NCI-H510A treated with DMSO at 0.1 percent for 48 hours (cell line): ENCODE data around the gene CD109.
A peak's percentile ranks its signal among the peaks of the same experiment; 100 is the strongest.
"Not testable (repeated sequence)": the region's sequence is repeated elsewhere in the genome, so short reads cannot be mapped to it uniquely, and the experiment has no call there.

Experiments used
- DNase-seq: peaks from one replicate; lab custom pipeline; 2025; lab: John Stamatoyannopoulos, UW

Gene CD109

DNA sequence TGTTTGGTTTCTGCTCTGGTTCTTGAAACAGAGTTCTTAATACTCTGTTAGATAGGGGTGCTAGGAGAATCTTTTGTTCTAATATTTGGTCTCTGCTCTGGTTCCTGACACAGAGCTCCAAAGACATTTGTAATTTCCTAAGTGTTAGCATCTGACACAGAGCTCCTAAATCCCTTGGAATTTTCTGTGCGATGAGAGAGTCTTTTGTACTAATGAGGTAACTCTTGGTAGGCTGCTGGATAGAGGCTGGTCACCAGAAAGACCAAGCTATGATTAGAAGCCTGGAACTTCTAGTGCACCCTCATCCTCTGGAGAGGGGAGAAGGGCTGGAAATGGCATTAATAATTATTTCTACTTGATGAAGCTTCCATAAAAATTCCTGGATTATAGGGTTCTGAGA, 7.7 kb upstream of the CD109 start:
- no peak for DNase-seq

DNA sequence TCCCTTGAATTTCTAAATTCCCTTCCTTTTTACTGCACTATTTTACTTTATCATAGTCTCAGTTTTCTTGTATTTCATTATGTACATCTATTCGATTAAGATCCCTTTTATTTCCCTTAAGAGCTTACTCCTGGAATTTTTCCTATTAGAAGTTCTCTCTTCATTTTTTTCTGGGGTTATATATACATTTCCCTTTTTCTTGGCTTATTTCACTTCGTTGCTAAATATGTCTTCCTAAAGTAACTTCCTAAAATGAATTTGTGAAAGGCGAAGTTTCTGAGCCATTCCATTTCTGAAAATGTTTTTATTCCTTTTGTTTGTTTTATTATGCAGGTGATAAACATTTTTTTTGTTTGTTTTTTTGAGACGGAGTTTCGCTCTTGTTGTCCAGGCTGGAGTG, 5.9 kb upstream of the CD109 start:
- DNase-seq: no peak

DNA sequence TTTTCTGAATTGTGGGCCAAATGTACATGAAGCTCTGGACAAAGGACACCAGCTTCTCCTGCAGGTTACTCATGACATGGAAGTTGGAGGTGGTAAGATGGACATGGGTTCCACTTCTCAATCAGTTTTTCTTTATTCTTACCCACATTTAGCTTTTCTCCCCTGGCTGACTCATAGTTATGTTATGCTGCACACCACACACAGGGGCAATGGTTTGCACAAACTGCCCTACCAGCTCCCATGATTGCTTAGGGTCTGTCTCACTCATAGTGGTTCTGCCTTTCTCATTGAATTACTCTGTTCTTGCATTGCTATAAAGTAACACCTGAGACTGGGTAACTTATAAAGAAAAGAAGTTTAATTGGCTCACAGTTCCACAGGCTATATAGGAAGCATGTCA, 4.5 kb upstream of the CD109 start:
- DNase-seq: no peak

DNA sequence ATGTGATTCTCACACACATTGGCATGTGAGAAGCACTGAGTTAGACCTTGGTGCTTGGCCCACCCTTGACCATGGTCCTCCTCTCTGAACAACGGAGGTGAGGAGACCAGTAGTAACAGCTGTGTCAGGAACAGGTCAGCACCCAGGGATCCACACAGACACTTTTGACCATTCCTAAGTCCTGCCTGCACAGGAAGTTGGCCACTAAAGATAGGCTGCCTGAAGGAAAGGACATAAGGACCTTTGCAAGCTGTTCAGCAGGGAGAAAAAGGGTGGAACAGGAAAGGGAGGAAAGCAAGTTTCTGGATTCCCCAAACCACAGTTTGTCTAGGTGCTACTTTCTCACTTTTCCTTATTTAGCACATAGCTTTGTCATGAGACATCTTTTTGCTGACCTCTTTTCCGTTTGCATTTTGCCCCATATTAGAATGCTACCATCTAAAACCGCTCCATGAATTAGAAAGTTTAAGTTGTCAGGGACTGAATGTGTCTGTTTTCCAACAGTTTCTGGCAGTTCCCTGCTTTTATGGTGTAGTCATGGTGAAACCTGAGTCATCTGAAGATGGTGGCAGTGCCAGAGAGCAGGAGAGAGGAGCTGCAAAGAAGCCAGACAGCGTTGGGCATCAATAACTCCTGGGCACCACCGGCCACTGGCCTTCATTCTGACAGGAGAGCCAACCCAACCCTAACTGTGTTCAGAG, 1.1 kb upstream of the CD109 start:
- DNase-seq: no peak

DNA sequence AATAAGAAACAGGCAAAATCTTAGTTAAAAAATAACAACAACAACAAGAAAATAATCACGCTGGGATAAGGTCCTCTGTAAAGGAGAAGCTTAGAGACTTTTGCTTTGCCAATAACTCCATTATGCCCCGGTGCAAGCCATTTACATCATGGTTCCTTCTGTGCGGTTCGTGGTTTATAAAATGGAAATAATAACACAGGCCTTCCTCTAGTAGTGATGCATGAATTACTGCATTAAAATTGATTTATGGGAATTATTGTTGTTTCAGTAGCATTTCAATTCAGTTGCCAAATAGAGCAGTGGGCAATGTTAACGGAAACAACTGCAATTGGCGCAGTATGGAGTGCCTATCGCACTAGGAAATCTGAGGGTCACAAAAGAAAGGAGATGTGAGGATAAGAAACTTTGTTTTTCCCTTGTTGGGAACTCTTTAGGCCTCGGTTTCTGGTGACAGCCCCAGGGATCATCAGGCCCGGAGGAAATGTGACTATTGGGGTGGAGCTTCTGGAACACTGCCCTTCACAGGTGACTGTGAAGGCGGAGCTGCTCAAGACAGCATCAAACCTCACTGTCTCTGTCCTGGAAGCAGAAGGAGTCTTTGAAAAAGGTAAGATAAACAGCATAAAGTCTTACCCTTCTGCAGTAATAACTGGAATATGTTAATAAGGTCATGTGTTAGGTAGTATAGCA, 1.1 kb downstream of the CD109 start:
- peak; percentile 5 for DNase-seq

DNA sequence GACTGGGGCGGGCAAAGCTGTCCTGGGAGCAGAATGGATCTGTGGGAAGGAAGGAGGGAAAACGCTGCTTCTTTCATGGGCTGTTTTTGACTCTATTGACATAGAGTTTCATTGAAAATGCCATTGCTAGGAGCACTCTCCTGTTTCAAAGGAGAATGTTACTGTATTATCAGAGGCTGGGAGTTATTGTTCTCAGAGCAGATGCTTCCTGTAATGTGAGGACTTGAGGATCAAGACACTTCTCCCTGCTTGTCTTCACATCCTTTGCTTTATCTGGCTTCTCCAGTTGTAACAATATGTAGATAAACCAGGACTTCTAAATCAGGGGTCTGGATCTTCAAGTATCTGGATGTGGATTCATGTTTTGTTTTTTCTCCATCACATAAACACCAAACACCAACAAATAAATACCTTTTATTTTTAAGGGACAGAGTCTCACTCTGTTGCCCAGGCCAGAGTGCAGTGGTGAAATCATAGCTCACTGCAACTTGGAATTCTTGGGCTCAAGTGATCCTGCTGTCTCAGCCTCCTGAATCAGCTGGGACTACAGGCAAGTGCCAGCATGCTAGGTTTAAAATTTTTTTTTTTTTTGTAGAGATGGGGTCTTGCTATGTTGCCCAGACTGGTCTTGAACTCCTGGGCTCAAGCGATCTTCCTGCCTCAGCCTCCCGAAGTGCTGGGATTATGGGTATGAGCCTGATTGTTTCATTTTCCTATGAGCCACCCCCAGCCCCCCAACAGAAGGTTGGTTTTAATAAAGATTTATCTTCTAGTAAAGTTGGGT, 3.9 kb downstream of the CD109 start:
- no peak for DNase-seq

DNA sequence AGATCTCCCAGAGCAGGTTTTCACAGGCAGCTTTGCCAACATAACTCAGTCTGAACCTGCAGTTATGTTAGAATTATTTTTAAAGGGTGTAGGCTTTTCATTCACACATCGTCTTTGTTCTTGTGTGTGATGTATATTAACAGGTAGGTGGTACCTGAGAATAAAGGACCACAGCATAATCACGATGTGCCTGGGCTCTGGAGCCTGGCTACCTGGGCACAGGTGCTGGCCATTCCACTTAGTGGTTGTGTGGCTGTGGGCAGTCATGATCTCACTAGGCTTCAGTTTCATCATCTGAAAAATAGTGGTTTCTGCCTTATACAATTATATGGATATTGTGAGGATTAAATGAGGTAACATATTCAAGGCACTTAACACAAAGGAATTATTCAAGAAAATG, 6.4 kb downstream of the CD109 start:
- DNase-seq: no peak

DNA sequence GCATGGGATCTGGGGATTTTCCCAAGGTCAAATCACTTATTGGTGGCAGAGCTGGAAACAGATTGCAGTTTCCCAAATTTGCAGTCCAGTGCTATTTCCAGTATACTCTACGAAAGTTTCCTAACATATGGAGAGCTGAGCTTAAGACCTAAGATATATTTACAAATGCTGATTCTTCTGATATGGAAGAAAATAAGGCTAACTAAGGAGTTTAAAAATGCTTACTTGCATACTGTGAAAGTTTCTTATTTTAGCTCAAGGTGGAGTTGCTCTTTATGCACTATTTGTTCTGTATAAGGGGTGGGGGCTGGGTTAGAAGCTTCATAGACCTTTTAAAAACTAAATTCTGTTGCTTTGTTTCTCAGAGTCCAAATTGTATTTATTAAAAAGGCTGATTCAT, 7.5 kb downstream of the CD109 start:
- DNase-seq: no peak

DNA sequence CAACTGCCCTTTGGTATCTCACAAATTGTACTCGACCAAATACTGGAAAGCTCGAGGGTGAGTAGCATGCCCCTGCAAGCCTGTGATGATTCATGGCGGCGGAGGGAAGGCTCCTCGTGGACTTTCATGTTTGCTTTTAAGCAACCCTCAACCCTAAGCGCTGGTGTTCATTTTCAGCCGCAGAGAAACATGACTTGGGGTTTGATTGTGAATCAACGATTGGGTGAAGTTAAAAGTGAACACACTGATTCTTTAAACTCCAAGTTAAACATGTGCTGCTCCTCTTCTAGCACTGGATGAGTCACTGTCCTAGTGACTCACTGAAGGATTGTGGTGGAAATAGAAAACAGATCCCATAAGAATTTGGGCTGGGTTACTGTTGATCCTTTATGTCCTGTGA, 8.3 kb downstream of the CD109 start:
- no peak for DNase-seq

DNA sequence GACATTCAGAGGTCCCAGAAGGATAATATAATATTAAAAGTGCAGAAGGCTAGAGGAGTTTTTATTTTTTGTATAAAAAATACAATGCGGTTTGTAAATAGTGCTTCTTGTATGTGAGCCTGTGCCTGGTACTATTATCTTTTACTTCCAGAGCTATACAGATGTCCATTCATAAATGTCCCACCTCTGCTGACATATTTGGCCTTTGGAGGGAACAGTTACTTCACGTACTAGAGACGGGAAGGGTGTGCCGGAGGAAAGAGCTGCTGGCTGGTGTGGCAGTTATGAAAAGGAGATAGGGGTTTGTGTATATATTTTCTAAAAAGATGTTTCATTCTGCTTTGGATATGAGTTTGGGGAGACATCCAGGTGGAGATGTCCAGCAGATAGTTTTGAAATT, 8.8 kb downstream of the CD109 start:
- no peak for DNase-seq

DNA sequence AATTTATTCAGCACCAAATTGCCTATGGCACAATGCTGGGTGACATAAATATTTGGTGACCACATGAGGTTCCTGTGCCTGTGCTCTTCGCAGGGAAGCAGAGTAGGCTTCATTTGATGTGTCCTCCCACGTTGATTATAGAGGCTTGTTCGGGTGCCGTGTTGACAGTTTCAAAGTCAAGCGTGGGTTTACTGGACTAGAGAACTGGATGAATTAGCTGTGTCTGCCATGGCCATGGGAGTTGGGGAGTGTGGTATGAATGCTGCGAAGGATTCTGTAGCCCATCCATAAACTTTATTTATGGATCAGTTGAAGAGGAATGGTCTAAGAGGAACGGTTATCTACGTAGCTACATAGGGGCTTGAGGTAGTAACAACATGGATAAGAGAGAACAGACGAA, 11.0 kb downstream of the CD109 start:
- no peak for DNase-seq

DNA sequence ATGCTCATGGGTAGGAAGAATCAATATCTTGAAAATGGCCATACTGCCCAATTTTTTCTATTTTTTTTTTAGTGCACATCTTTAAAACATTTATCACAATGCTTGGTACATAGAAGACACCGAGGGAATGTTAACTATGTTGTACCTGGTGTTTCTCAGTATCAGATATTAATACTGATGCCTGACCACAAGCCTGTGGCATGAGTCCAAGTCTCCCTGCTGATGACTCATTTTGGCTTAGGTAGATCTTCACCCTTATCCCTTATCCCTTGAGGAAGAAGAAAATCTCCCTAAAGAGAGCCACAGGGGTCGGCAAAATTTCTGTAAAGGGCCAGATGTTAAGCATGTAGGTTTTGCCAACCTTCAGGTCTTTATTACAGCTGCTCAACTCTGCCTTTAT, 14.5 kb downstream of the CD109 start:
- DNase-seq: no peak

DNA sequence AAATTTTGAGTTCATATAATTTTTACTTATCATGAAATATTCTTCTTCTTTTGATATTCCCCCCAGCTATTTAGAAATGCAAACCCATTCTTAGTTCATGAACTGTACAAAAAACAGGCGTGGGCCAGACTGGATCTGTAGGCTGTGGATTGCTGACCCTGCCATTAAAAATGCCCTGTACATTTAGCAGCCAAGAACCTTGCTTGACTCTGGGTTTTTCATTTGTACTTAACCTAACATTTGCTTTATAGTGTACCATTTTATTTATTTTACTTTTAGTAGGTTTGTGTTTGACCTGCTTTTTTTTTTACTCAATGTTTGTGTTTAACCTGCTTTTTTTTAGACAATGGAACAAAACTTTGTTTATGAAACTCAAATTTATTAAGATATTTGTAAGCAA, 14.9 kb downstream of the CD109 start:
- no peak for DNase-seq

DNA sequence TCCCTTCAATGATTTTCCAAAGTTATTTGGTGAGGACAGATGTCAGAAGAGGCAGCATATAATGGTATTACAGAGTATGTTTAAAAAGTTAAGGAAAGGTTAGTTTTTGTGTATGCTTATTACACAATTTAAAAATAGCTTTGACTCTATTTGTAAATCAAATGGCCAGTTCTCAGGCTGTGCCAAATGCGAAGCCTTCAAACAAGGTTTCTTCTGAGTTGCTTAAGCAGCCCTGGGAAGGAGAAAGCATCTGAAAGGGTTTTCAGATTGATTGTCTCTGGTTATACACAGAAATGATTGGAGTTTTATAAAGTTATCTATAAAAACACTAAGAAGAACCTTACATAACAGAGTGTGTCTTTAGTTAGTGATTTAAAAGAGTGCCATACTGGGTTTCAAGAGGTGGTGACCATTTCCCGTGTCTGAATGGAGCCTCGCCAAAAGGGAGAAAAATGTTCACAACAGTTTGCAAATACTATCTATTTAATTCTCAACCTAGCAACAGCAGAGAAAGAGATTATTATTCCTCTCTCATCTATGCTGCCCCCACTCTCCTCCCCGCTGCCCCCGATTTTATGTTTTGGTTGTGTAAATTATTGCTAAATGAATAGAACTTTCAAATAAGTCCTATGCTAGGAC, 16.7 kb downstream of the CD109 start:
- DNase-seq: no peak

DNA sequence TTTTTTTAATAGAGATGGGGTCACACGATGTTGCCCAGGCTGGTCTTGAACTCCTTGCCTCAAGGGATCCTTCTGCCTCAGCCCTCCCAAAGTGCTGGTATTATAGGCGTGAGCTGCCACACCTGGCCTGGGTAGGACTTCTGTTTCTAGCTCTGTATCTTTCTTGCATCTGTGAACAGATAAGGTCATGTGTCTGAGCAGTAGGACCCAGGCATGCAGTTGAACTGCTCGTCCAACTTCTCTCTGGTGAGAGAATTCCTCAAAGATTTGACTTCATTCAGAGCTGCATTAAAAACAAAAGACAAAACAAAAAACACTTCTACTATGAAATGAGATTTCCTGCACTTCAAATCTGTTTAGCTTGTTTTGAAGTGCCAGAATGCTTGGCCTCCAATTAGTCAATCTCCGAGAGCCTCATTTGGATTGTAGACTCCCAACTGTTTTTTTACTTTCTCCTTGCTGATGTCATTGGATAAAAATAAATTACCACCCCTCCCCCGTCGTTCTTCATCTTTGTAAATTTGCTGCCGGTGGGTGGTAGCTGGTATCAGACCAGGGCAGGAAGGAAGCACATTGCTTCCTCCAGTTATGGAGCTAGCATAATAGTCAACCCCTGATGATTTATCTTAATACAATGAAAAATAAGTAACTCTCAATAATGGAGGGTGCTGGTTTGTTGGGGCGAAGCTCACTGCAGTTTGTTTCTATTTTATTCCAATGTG, 17.6 kb downstream of the CD109 start:
- no peak for DNase-seq

DNA sequence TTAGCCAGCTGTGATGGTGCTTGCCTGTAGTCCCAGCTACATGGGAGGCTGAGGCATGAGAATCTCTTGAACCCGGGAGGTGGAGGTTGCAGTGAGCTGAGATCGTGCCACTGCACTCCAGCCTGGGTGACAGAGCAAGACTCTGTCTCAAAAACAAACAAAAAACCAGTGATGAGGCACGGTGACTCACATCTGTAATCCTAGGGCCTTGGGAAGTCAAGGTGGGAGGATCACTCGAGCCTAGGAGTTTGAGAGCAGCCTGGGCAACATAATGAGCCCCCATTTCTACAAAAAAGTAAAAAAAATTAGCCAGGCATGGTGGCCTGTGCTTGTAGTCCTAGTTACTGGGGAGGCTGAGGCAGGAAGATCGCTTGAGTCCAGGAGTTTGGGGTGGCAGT, 19.1 kb downstream of the CD109 start:
- DNase-seq: not testable (repeated sequence)

DNA sequence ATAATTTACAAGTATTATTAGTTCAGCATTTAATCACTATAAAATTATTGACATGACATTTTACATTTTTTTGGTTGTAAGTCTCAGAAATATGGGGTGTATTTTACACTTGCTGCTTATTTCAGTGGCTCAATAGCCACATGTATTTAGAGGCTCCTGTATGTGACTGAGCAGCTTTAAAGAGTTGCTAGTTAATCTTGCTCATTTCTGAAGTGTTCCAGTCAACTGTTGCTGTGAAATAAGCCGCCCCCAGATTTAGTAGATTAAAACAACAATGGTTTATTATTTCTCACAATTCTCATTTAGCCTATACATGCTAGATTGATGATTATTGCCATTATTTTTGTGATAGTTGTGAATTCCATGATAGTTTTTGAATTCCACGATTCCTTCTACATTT, 23.0 kb downstream of the CD109 start:
- DNase-seq: no peak

DNA sequence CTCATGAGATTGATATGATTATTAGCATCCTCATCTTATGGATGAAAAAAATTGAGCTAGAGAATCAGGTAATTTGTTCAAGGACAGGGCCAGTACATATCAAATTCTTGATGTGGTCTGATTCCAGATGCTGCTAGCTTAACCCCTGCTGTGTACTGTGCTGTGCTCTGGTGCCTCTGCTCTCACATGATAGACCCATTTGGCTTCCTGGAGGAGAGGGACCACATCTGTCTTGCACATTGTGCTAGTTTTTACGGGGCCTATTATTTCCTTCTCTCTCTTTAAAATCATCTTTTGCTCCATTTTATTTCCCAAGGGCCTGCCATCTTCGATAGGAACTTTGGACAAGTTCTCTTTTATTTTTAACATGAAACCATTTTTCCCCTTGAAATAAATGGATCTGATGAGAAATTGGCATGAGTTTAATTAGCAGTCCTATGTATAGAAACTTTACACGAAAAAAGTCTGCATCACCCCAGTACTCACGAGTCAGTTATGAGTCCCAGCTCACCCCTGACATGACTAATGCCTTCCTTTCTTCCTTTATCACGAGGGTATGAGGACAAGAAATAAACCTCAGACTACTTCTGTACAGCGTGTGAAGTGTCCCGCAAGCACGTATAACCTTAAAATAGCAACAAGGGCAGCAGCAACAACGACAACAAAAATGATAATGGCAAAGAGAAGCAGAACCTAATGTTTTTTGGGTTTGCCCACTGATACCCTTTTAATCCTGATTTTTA, 26.5 kb downstream of the CD109 start:
- no peak for DNase-seq

DNA sequence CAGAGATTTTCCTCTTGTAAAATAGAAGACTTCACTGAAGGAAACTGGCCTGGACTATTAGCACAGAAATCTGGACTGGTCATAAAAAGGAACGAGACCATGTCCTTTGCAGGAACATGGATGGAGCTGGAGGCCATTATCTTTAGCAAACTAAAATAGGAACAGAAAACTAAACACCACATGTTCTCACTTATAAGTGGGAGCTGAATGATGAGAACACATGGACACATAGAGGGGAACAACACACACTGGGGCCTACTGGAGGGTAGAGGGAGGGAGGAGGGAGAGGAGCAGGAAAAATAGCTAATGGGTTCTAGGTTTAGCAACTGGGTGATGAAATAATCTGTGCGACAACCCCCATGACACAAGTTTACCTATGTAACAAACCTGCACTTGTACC, 27.5 kb downstream of the CD109 start:
- DNase-seq: not testable (repeated sequence)

DNA sequence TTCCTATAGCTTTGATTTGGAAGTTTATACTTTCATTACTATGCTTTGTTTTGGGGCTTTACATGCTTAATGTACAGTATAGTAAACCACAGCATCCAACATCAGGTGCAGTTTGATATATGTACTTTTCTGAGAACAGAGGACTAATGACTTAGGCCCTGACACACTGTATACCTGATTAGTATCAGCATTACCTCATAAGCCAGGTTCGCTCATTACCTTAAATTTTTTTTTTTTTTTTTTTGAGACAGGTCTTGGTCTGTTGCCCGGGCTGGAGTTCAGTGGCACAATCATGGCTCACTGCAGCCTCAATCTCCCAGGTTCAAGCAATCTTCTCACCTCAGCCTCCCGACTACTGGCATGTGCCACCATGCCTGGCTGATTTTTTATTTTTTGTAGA, 28.4 kb downstream of the CD109 start:
- DNase-seq: no peak

DNA sequence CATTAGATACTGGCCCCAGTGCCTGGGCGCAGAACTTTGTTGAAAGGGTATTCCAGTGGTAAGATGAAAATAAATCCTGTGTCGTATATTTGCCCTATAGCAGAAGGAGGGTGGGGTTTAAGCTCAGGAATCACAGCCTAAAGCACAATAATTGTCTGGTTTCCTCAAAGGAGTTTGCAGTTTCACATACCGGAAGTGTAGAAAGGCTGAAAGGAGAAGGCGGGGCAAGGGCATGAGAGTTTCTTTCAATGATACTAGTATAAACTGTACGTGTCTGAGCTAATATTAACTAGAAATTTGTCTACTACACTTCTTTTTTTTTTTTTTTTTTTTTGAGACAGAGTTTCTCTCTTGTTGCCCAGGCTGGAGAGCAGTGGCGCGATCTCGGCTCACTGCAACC, 29.2 kb downstream of the CD109 start:
- not testable (repeated sequence) for DNase-seq
